ENCODE measurements around the gene CELSR1. TPM values are rescaled to one million over a fixed set of nuclear protein-coding genes. Genes with fewer than 3 reads are reported as not detected.

Gene CELSR1
- total and polyA plus RNA-seq, 5 donors: 5.5 to 7.9 (median 5.7) TPM

DNA sequence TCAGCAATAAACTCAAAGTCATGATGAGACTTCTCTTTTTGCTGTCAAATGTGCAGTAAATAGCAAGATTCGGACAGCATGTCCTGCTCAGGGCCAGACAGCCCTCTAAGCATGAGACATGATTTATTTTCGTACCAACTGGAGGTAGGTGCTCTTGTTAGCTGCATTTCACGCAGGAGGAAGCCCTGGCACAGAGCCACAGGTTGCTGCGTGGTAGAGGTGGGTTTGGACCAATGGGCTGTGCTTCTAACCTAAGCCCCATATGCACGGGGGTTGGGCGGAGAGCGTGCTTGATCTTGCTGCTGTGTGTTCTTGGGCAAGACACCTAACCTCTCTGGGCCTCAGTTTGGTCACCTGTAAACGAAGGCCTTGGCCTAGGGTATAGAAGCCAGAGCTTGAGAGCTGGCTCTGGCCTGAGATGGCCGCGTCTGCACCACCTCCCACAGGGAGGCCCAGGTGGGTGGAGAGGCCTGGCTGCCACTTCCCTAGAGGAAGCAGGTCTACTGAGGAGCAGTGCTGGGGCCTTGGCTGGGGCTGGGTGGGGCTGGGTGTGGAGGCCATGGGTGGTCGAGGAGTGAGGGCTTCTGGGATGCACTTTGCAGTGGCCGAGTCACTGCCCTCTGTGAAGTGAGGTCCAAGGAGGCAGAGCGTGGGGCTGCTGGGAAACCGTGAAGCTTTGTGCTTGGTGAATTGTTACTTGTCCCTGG lies 44.3 kb upstream of the CELSR1 start:
- ATAC-seq: no peak
- H3K4me3 ChIP-seq (ENCODE audit: low read length): no peak overlapping the region
- DNase-seq: peak; percentile 18 to 73 (median 58)
- H3K9me3 ChIP-seq (ENCODE audit: control insufficient read depth, low read length): no peaks in the 10 kb centered on the region
- no peaks in the 10 kb centered on the region for H3K27me3 ChIP-seq (ENCODE audit: control insufficient read depth, insufficient read depth)
- H3K27ac ChIP-seq (ENCODE audit: low read length): peak overlapping the region; percentile 9
- intact Hi-C loops (cut with DNase I): no loop called here
- WGBS: 71% methylated on average over 14 of the region's 14 CpGs
- H3K4me1 ChIP-seq (ENCODE audit: control insufficient read depth, insufficient read depth, low read length): peaks cover 22% of the 10 kb centered on the region

GRCh38 chr22:46580940-46581537 lies 43.6 kb upstream of the CELSR1 start:
- no peaks in the 10 kb centered on the region for H3K9me3 ChIP-seq (ENCODE audit: control insufficient read depth, low read length)
- H3K4me1 ChIP-seq (ENCODE audit: control insufficient read depth, insufficient read depth, low read length): peaks cover 22% of the 10 kb centered on the region
- ATAC-seq (no peak), DNase-seq (peak in 2 of 3 donors; percentile 14 to 33)
- WGBS: 54% methylated on average over 13 of the region's 13 CpGs
- no peak overlapping the region for H3K4me3 ChIP-seq (ENCODE audit: low read length)
- intact Hi-C loops (cut with DNase I): no loop called here
- peak overlapping the region; percentile 33 for H3K27ac ChIP-seq (ENCODE audit: low read length)
- no peaks in the 10 kb centered on the region for H3K27me3 ChIP-seq (ENCODE audit: control insufficient read depth, insufficient read depth)

GRCh38 chr22:46579751-46580449 lies 42.5 kb upstream of the CELSR1 start:
- intact Hi-C loops (cut with DNase I): loop anchor here in 2 of 4 donors (10.0 kb wide), 2 partner anchors 95 to 155 kb away; partner anchors contain the start of gene CERK (in 1 of the 2)
- Histone ChIP-seq H3K27me3 (ENCODE audit: control insufficient read depth, insufficient read depth) (no peaks in the 10 kb centered on the region), H3K4me1 (ENCODE audit: control insufficient read depth, insufficient read depth, low read length) (peaks cover 24% of the 10 kb centered on the region), H3K4me3 (ENCODE audit: low read length) (no peak overlapping the region), H3K27ac (ENCODE audit: low read length) (peak overlapping the region; percentile 81), H3K9me3 (ENCODE audit: control insufficient read depth, low read length) (no peaks in the 10 kb centered on the region)
- no peak for ATAC-seq
- WGBS: 74% methylated on average over 14 of the region's 14 CpGs
- peak in 2 of 3 donors; percentile 35 to 49 for DNase-seq

- Histone ChIP-seq H3K27me3 (ENCODE audit: control insufficient read depth, insufficient read depth) (no peaks in the 10 kb centered on the region), H3K4me1 (ENCODE audit: control insufficient read depth, insufficient read depth, low read length) (peaks cover 27% of the 10 kb centered on the region), H3K4me3 (ENCODE audit: low read length) (peak overlapping the region; percentile 6), H3K9me3 (ENCODE audit: control insufficient read depth, low read length) (no peaks in the 10 kb centered on the region), H3K27ac (ENCODE audit: low read length) (peak overlapping the region; percentile 81)
- intact Hi-C loops (cut with DNase I): loop anchor here in 2 of 4 donors (10.0 kb wide), 2 partner anchors 96 to 156 kb away; partner anchors contain the start of gene CERK (in 1 of the 2)
- DNase-seq (peak; percentile 71 to 87 (median 85)), ATAC-seq (peak; percentile 62 to 64)
- 42% methylated on average over 15 of the region's 15 CpGs for WGBS
Observed at GRCh38 chr22:46578824-46579561, 41.6 kb upstream of the CELSR1 start.

- DNase-seq: peak in 2 of 3 donors; percentile 54 to 65
- H3K4me1 ChIP-seq (ENCODE audit: control insufficient read depth, insufficient read depth, low read length): peaks cover 27% of the 10 kb centered on the region
- H3K27ac ChIP-seq (ENCODE audit: low read length): peak overlapping the region; percentile 81
- 40% methylated on average over 9 of the region's 9 CpGs for WGBS
- no peaks in the 10 kb centered on the region for H3K9me3 ChIP-seq (ENCODE audit: control insufficient read depth, low read length)
- peak overlapping the region; percentile 93 for H3K4me3 ChIP-seq (ENCODE audit: low read length)
- H3K27me3 ChIP-seq (ENCODE audit: control insufficient read depth, insufficient read depth): no peaks in the 10 kb centered on the region
- ATAC-seq: peak in 1 of 2 donors; percentile 21
- intact Hi-C loops (cut with DNase I): loop anchor here in 2 of 4 donors (10.0 kb wide), 2 partner anchors 96 to 156 kb away; partner anchors contain the start of gene CERK (in 1 of the 2)
Observed at GRCh38 chr22:46578251-46578823, 40.9 kb upstream of the CELSR1 start.

- Histone ChIP-seq H3K27ac (ENCODE audit: low read length) (peak overlapping the region; percentile 81), H3K9me3 (ENCODE audit: control insufficient read depth, low read length) (no peaks in the 10 kb centered on the region), H3K4me1 (ENCODE audit: control insufficient read depth, insufficient read depth, low read length) (peaks cover 27% of the 10 kb centered on the region), H3K4me3 (ENCODE audit: low read length) (peak overlapping the region; percentile 93), H3K27me3 (ENCODE audit: control insufficient read depth, insufficient read depth) (no peaks in the 10 kb centered on the region)
- WGBS: 4% methylated on average over 65 of the region's 65 CpGs
- ATAC-seq: no peak
- intact Hi-C loops (cut with DNase I): loop anchor here in 2 of 4 donors (10.0 kb wide), 2 partner anchors 97 to 157 kb away; partner anchors contain the start of gene CERK (in 1 of the 2)
- DNase-seq: peak in 2 of 3 donors; percentile 72 to 77
Observed at GRCh38 chr22:46577368-46578249, 40.2 kb upstream of the CELSR1 start.

GRCh38 chr22:46576556-46577367 lies 39.3 kb upstream of the CELSR1 start:
- DNase-seq: peak; percentile 66 to 88 (median 85)
- peak overlapping the region; percentile 62 for H3K27ac ChIP-seq (ENCODE audit: low read length)
- peak overlapping the region; percentile 93 for H3K4me3 ChIP-seq (ENCODE audit: low read length)
- H3K27me3 ChIP-seq (ENCODE audit: control insufficient read depth, insufficient read depth): no peaks in the 10 kb centered on the region
- H3K4me1 ChIP-seq (ENCODE audit: control insufficient read depth, insufficient read depth, low read length): peaks cover 25% of the 10 kb centered on the region
- ATAC-seq: peak; percentile 16 to 29
- H3K9me3 ChIP-seq (ENCODE audit: control insufficient read depth, low read length): no peaks in the 10 kb centered on the region
- intact Hi-C loops (cut with DNase I): loop anchor here in 2 of 4 donors (10.0 kb wide), 2 partner anchors 98 to 158 kb away; partner anchors contain the start of gene CERK (in 1 of the 2)
- WGBS: under 1% methylated on average over 141 of the region's 142 CpGs

GRCh38 chr22:46575911-46576555 lies 38.6 kb upstream of the CELSR1 start:
- Histone ChIP-seq H3K4me1 (ENCODE audit: control insufficient read depth, insufficient read depth, low read length) (peaks cover 18% of the 10 kb centered on the region), H3K27me3 (ENCODE audit: control insufficient read depth, insufficient read depth) (no peaks in the 10 kb centered on the region), H3K4me3 (ENCODE audit: low read length) (peak overlapping the region; percentile 93), H3K9me3 (ENCODE audit: control insufficient read depth, low read length) (no peaks in the 10 kb centered on the region), H3K27ac (ENCODE audit: low read length) (peak overlapping the region; percentile 61)
- 40% methylated on average over 10 of the region's 10 CpGs for WGBS
- intact Hi-C loops (cut with DNase I): loop anchor here in 2 of 4 donors (10.0 kb wide), 2 partner anchors 99 to 159 kb away; partner anchors contain the start of gene CERK (in 1 of the 2)
- DNase-seq (peak in 2 of 3 donors; percentile 41 to 64), ATAC-seq (peak; percentile 12 to 22)

Data from right cardiac atrium (tissue), 5 donors.